GM12875 (cell line): ENCODE results near the gene R3HDM1.

ENCODE experiments used
- H3K4me3 ChIP-seq: one replicate; pipeline ENCODE4 v1.5.1; 2011; ENCODE audit warnings: low read depth, low read length, control low read depth
- TF ChIP-seq, protein P1 (sequence below): IDR thresholded peaks from 2 replicates; pipeline ENCODE4 v1.5.1; 2011; ENCODE audit warnings: low read depth, mild to moderate bottlenecking, control low read depth, inconsistent platforms, low read length, moderate library complexity, borderline replicate concordance; ENCODE audit not compliant: insufficient read depth

Gene R3HDM1

DNA sequence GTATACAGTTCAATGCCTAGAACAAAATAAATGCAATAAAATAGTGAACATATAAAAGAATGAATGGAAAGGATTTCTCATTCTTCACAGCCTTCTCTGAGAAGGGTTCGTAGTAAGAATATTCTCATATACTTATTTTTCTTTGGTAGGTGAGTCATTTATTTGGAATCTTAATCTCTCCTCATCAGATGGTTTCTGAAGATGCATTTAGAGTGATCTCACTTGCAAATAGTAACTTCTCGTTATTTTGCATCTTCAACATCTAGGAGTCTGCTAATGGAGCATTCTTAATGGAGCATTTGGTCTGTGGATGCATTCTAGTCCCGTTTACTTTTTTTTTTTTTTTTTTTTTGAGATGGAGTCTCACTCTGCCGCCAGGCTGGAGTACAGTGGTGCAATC lies 214.3 kb downstream of the R3HDM1 start:
- TF ChIP-seq, protein P1, sequence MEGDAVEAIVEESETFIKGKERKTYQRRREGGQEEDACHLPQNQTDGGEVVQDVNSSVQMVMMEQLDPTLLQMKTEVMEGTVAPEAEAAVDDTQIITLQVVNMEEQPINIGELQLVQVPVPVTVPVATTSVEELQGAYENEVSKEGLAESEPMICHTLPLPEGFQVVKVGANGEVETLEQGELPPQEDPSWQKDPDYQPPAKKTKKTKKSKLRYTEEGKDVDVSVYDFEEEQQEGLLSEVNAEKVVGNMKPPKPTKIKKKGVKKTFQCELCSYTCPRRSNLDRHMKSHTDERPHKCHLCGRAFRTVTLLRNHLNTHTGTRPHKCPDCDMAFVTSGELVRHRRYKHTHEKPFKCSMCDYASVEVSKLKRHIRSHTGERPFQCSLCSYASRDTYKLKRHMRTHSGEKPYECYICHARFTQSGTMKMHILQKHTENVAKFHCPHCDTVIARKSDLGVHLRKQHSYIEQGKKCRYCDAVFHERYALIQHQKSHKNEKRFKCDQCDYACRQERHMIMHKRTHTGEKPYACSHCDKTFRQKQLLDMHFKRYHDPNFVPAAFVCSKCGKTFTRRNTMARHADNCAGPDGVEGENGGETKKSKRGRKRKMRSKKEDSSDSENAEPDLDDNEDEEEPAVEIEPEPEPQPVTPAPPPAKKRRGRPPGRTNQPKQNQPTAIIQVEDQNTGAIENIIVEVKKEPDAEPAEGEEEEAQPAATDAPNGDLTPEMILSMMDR: no peak
- no peak overlapping the region for H3K4me3 ChIP-seq

DNA sequence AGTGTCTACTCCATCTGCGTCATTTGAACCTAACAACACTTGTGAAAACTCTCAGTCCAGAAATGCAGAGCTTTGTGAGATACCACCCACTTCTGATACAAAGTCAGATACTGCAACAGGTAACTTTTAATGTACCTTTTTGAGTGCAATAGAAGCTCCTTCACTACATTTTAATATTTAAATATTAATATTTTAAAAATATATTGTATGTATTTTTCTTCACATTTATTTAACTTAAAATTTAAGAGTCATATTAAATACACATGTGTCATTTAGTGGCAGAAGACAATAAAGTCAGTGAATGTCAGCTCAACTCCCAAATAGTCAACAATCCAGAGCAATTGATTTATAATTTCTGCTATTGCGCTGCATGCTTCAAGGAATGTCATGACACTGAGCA lies 224.3 kb downstream of the R3HDM1 start:
- TF ChIP-seq, protein P1: no peak
- no peak overlapping the region for H3K4me3 ChIP-seq

DNA sequence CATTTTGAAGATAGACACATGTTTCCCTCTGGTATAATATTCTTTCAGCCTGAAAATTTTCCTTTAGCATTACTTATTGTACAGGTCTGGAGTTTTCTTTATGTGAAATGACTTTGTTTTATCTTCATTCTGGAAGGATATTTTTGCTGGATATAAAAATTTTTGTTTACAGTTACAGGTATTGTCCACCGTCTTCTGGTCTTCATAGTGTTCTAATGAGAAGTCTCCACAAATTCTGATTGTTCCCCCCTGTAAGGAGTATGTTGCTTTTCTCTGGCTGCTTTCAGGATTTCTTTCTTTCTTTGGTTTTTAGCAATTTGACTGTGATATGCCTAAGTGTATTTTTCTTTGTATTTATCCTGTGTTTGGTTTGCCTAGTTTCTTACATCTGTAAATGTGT lies 225.4 kb downstream of the R3HDM1 start:
- H3K4me3 ChIP-seq: no peak overlapping the region
- TF ChIP-seq, protein P1: no peak

DNA sequence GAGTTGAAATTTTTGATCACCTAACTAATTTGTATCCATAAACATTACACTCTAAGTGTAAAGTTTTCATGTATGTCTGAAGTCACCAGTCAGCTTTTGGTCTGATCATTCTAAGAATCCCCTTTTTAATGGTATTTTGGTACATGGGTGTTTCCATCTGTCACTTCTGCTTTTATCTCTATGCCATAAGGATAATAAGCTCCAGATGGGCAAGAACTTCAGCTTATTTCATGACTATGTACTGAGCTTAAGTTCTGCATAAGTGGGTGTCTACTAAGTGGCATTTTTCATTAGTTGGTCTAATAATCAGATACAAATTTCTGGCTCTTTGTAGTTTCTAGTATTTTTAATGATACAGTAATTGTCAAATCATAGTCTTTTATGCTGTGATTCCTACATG lies 230.7 kb downstream of the R3HDM1 start:
- TF ChIP-seq, protein P1: no peak

DNA sequence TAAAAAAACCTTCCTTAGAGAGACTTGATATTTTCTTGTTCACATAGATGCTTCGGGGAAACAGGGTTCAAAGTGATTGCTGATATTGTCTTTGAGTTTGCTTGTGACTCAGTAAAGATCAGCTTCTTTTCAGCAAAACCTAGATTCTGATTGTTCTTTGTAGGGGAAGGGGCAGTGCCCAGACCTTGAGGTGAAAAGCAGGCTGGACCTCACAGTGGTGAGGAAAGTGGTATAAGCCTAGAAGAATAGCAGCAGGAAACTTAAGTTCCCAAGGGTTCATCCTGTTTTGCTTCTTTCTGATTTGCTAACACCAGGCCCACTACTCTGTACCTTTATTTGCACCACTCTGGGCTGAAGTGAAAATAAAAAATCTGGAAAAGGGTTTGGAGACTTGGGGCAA lies 231.2 kb downstream of the R3HDM1 start:
- TF ChIP-seq, protein P1: no peak
- H3K4me3 ChIP-seq: no peak overlapping the region

More for the DNA sequence above, 230.7 kb downstream of the R3HDM1 start:
- H3K4me3 ChIP-seq: no peak overlapping the region

DNA sequence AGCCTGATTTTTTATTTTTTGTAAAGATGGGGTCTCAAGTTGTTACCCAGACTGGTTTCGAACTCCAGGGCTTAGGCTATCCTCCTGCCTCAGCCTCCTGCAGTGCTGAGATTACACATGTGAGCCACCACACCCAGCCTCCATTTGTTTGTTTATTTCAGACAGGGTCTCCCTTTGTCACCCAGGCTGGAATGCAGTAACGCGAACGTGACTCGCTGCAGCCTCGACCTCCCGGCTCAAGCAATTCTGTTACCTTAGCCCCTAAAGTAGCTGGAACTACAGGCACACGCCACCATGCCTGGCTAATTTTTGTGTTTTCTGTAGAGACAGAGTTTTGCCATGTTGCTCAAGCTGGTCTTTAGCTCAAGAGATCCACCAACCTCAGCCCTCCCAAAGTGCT lies 237.6 kb downstream of the R3HDM1 start:
- TF ChIP-seq, protein P1: no peak
- no peak overlapping the region for H3K4me3 ChIP-seq

DNA sequence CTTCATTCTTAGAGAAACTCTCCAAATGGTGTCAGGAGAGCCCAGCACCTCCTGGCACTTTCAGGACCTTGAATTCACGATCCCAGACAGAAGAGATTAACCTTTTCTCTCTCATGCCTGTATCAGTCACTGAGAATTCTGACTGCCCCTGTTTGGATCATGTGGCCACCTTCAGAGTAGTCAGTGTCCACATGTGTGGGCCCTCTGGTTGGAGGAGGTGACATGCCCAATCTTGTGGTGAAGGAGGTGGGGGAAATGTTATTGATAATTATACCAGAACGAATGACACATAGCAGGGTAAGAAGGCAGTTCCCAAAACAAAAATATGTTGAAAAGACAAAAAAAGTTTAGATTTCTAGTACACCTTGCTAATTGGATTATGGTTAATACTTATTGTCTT lies 242.0 kb downstream of the R3HDM1 start:
- no peak overlapping the region for H3K4me3 ChIP-seq
- TF ChIP-seq, protein P1: no peak
